Measurements from ENCODE around the gene LNX2.

- no peak for TF ChIP-seq CTCF (IDR thresholded peaks at IDR 0.05)
- TF ChIP-seq POLR2A (IDR thresholded peaks at IDR 0.05): no peak
Measured at GRCh38 chr13:27523346-27524073, 96.8 kb downstream of the LNX2 start.

Measured in thyroid gland (tissue), 4 donors.